Activated T-helper 2 cell treated with anti-CD3 and anti-CD28 coated beads, Interferon-gamma antibody, Interleukin-2, Interleukin-4, amounts not matched to agents 10 μg/mL and 5 μg/mL and 100 μg/mL, durations not matched to agents 14 hours and 24 hours and 36 hours (primary cell): ENCODE results near the gene NAXD. TPM values are rescaled to one million over a fixed set of nuclear protein-coding genes. Genes with fewer than 3 reads are reported as not detected.
"Not testable (repeated sequence)": the region's sequence is repeated elsewhere in the genome, so short reads cannot be mapped to it uniquely, and the experiment has no call there.

Experiments used
- DNase-seq: peaks from one replicate; pipeline ENCODE4 v3.0.0; 2021; ENCODE audit warnings: low spot score
- H3K27ac Mint-ChIP-seq: one replicate; pipeline ENCODE4 v1.8.0; 2021; ENCODE audit warnings: mixed read lengths
- H3K27me3 Mint-ChIP-seq: one replicate; pipeline ENCODE4 v1.8.0; 2021; ENCODE audit warnings: low read depth, mixed read lengths
- H3K36me3 Mint-ChIP-seq: one replicate; pipeline ENCODE4 v1.8.0; 2021; ENCODE audit warnings: low read depth, mixed read lengths
- H3K4me1 Mint-ChIP-seq: one replicate; pipeline ENCODE4 v1.8.0; 2021; ENCODE audit warnings: low read depth, mixed read lengths
- H3K4me3 Mint-ChIP-seq: one replicate; pipeline ENCODE4 v1.8.0; 2021; ENCODE audit warnings: low read depth, mild to moderate bottlenecking, moderate library complexity, mixed read lengths
- H3K9me3 Mint-ChIP-seq: one replicate; pipeline ENCODE4 v1.8.0; 2021; ENCODE audit warnings: mixed read lengths
- intact Hi-C: fragments of 100-400 bp; cut with micrococcal nuclease; formaldehyde crosslinking; loops from one replicate; pipeline ENCODE4 v1.15.1; 2023
- total RNA-seq: library from RNA; stranded (reverse); gene quantifications from 2 replicates; pipeline ENCODE4 v1.2.3, GENCODE V29; 2022

The NAXD gene
- total RNA-seq, 1 donor from 2014 or later: 21.7 TPM

DNA sequence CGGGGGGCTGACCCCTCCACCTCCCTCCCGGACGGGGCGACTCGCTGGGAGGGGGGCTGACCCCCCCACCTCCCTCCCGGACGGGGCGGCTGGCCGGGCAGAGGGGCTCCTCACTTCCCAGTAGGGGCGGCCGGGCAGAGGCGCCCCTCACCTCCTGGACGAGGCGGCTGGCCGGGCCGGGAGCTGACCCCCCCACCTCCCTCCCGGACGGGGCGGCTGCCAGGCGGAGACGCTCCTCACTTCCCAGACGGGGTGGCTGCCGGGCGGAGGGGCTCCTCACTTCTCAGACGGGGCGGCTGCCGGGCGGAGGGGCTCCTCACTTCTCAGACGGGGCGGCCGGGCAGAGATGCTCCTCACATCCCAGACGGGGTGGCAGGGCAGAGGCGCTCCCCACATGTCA, 9.1 kb upstream of the NAXD start:
- H3K4me1 Mint-ChIP-seq, H3K9me3 Mint-ChIP-seq, H3K4me3 Mint-ChIP-seq, DNase-seq, H3K27ac Mint-ChIP-seq, intact Hi-C loops, H3K36me3 Mint-ChIP-seq, H3K27me3 Mint-ChIP-seq: not testable (repeated sequence)

DNA sequence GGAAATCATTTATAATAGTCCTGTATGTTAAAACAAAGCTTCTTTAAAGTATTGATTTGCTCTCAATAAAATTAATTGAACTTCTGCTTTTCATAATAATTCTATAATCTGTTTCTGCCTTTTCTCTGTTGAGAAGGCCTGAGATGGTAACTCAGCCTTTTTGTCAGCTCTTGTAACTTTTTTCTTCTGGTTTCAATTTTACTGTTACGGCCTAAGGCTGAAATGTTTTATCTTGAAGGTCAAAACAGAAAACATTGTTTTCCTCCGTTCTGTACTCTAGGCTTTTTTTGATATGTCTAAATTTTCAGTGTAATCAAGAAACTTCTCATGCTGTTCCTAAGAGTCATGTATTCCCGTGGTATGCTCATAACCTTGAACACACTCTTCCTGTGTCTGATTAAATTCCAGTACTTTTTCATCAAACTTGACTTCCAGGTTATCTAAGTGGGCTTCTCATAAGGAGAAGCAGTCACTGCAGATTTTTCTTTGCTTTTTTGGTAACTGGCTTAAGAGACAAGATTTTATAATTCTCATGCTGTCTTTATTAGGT, 7.6 kb upstream of the NAXD start:
- Mint-ChIP-seq H3K27me3 (peaks cover 3% of the 10 kb centered on the region), H3K4me3 (no peak overlapping the region), H3K36me3 (no peaks in the 10 kb centered on the region), H3K27ac (no peak overlapping the region), H3K9me3 (no peaks in the 10 kb centered on the region), H3K4me1 (peaks cover 6% of the 10 kb centered on the region)
- DNase-seq: no peak
- intact Hi-C loops: no loop called here

DNA sequence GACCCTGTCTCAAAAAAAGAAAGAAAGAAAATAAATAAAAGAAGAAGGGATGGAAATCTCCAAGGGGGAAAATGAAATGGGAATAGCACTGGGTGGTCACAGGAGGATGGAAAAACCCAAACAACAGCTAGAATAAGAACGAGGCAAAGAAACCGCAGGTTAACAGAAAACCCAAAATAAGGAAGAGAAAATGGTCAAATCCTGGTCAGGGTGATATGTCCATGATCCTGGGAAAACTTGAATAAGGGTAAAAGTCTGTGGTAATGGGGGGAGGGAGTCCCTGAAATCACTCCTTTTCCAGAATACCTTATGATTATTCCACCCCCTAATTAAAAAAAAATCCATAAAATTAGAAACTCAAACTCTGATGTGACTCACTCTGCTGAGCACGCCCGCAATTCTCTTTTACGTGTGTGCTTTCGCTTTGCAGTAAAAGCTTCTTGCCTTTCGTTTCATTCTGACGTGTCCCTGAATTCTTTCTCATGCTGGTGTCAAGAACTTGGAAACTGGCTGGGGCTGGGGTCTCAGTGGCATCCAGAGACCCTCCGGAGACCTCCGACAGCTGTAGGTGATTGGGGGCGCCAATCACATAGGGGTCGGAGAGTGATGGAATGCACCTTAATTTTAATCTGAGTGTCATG, 4.3 kb upstream of the NAXD start:
- intact Hi-C loops: loop anchor here (10.0 kb wide), 1 partner anchor 826 kb away; the partner anchor contains the start of gene IRS2
- Mint-ChIP-seq H3K4me1 (peaks cover 8% of the 10 kb centered on the region), H3K36me3 (no peaks in the 10 kb centered on the region), H3K27me3 (no peaks in the 10 kb centered on the region), H3K4me3 (no peak overlapping the region), H3K27ac (no peak overlapping the region), H3K9me3 (no peaks in the 10 kb centered on the region)
- DNase-seq: no peak

DNA sequence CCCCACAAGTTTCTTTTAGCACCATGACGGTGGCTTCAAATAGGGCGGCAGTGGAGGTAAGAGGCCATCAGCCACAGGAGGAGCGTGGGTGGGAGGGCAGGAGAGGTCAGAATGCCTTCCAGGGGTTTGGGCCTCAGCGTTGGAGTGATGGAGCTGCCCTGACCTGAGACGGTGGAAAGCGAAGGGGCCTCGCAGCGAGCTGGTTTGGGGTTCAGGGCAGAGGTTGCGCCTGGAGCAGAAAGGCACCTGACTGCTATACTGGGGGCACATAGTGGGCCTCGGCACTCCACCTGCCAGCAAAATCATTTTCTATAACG, 382 bp upstream of the NAXD start:
- intact Hi-C loops: loop anchor here (1.0 to 10.0 kb wide), 3 partner anchors 54 to 830 kb away; partner anchors contain the start of genes ING1, IRS2 and RAB20
- Mint-ChIP-seq H3K36me3 (no peaks in the 10 kb centered on the region), H3K27ac (peak overlapping the region; percentile 95), H3K27me3 (no peaks in the 10 kb centered on the region), H3K4me1 (peaks cover 27% of the 10 kb centered on the region), H3K4me3 (peak overlapping the region; percentile 93), H3K9me3 (no peaks in the 10 kb centered on the region)
- no peak for DNase-seq

DNA sequence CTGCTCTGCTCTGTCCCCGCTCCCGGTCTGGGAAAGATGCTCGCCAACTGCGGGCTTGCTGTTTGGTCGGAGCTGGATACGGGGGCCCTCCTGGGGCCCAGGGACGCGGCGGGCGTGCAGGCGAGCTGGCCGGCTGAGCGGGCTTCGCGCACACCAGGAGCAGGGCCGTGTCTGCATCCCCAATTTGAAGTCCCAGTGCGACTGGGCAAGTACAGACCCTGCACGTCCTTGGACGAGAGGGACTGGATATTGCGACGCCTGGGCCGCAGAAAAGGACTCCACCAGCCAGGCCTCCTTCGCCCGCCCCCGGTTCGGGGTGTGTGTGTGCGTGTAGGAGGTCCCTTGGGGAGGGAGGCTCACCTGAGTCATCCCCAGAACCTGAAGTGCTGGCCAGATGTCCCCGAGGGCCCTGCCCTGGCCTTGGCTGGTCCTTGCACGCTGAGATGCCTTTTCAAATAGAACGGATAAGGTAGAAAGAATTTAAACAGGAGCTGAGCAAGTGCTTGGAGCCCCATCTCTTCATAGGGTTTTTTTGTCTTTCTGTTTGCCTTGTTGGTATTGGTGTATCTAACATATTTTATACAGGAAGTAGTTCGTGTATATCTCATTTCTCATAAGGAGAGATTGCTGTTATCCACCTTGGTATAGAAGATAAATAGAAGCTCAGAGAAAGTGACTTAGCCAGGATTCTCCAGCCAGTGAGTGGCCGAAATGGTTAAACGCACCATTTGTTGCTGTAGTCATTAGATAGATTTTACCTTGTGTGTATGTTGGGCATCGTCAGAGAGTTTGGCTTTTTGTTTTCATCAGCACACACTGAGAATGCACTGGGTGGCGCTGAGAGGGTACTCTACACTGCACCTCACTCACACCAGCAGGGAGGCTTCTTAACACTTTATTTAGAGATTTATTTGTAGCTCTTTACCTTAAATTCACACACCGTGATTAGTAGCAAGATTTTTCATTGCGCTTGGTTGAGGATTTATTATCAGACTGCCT, 1.1 kb downstream of the NAXD start:
- H3K4me1 Mint-ChIP-seq: peaks cover 23% of the 10 kb centered on the region
- intact Hi-C loops: loop anchor here (10.0 kb wide), 1 partner anchor 832 kb away; the partner anchor contains the start of gene IRS2

DNA sequence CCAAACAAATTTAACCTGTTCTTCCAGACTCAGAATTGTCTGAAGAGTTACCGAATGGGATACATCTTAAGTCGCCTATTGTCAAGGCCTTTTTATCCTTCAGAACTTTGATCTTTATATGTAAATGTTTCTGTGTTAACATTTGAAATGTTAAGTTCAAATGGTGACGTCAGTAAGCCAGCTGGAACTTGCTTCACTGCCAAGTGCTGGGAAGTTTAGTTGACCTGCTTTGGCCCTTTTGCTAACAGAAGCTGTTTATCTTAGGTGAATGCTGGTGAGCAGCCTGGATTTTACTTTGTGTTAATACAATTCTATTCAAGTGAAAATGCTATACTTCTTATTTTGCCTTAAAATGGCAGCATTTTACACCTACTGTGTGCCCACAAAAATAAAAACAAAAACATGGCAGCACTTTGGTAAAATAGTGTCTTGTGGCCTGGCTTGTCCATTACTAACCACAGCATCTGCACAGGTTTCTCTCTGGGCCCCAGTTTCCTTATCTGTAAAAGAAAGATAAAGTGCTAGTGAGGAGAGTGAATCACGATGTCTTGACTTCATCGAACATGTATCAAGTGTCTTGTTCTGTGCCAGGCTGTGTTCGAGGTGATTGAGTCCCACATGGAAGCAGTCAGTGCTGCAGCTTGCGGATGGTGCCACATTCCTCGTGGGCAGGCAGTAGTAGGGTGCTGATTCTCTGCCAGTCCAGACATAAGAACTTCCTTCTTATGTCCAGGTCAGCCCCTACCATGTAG, 2.2 kb downstream of the NAXD start:
- no peaks in the 10 kb centered on the region for H3K9me3 Mint-ChIP-seq
- intact Hi-C loops: loop anchor here (10.0 kb wide), 1 partner anchor 833 kb away; the partner anchor contains the start of gene IRS2
- no peaks in the 10 kb centered on the region for H3K27me3 Mint-ChIP-seq
- peaks cover 7% of the 10 kb centered on the region for H3K36me3 Mint-ChIP-seq
- DNase-seq: no peak
- no peak overlapping the region for H3K27ac Mint-ChIP-seq
- peaks cover 22% of the 10 kb centered on the region for H3K4me1 Mint-ChIP-seq
- H3K4me3 Mint-ChIP-seq: peak overlapping the region; percentile 45

More for the DNA sequence above, 1.1 kb downstream of the NAXD start:
- Mint-ChIP-seq H3K36me3 (no peaks in the 10 kb centered on the region), H3K27me3 (no peaks in the 10 kb centered on the region), H3K27ac (peak overlapping the region; percentile 50), H3K4me3 (peak overlapping the region; percentile 93), H3K9me3 (no peaks in the 10 kb centered on the region)
- peak; percentile 24 for DNase-seq

DNA sequence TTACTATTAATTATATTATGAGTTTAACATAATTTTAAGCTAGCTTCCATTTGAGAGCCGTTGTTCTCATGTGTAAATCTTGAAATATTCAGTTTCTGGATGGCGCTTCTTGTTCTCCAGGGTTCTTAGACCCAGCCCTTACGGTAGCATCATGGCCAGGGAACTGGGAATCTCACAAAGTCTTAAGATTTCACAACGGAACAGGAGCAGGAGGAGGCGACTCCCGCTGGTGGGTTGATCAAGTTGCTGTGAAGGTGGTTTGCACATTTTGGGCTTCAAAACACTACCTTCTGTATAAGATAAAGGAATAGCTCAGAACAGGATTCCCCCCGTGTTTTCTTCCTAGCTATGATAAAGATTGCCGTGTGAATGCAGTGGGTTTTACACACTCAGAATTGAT, 2.8 kb downstream of the NAXD start:
- Mint-ChIP-seq H3K4me3 (no peak overlapping the region), H3K9me3 (no peaks in the 10 kb centered on the region), H3K27me3 (no peaks in the 10 kb centered on the region), H3K4me1 (peaks cover 22% of the 10 kb centered on the region), H3K36me3 (peaks cover 13% of the 10 kb centered on the region), H3K27ac (no peak overlapping the region)
- intact Hi-C loops: loop anchor here (10.0 kb wide), 1 partner anchor 833 kb away; the partner anchor contains the start of gene IRS2
- no peak for DNase-seq

DNA sequence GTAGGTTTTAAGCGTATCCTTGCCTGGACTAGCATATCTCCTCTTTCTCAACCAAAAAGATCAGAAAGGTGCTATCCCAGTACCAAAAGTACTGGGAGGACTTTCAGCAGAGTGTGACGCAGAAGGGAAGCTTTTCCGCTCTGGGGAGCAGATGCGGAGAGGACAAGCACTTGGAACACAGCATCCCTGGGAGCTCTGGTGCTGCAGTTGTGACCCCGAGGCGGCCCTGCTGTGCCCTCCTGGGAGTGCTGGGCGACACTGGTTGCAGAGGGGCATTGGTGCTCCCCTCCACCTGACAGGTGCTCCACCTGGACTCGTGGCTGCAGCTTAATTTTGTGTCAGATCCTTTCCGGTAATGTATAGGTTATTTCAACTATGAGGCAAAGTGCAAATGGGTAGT, 3.4 kb downstream of the NAXD start:
- Mint-ChIP-seq H3K36me3 (peaks cover 16% of the 10 kb centered on the region), H3K9me3 (no peaks in the 10 kb centered on the region), H3K27me3 (no peaks in the 10 kb centered on the region), H3K4me1 (peaks cover 22% of the 10 kb centered on the region), H3K4me3 (no peak overlapping the region), H3K27ac (no peak overlapping the region)
- no peak for DNase-seq
- intact Hi-C loops: loop anchor here (10.0 kb wide), 1 partner anchor 834 kb away; the partner anchor contains the start of gene IRS2

DNA sequence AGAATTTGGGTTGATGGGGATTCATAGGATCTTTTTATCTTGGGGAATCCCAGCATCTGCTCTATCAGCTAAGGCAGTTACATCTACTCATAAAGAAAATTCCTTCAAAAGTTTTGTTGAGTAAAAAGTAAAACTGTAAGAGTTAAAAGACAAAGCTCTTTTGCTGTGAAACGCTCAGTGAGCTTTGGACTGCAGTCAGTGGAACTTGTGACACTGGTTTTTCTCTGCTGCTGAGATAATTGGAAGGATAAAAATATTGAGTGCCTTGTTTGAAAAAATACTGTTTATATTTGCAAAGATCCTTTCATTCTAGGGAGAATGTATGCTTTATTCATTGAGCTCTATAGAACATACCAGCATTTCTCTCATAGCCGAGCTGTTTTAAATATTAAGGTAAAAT, 5.3 kb downstream of the NAXD start:
- H3K4me1 Mint-ChIP-seq: peaks cover 21% of the 10 kb centered on the region
- no peak overlapping the region for H3K27ac Mint-ChIP-seq
- no peak for DNase-seq

DNA sequence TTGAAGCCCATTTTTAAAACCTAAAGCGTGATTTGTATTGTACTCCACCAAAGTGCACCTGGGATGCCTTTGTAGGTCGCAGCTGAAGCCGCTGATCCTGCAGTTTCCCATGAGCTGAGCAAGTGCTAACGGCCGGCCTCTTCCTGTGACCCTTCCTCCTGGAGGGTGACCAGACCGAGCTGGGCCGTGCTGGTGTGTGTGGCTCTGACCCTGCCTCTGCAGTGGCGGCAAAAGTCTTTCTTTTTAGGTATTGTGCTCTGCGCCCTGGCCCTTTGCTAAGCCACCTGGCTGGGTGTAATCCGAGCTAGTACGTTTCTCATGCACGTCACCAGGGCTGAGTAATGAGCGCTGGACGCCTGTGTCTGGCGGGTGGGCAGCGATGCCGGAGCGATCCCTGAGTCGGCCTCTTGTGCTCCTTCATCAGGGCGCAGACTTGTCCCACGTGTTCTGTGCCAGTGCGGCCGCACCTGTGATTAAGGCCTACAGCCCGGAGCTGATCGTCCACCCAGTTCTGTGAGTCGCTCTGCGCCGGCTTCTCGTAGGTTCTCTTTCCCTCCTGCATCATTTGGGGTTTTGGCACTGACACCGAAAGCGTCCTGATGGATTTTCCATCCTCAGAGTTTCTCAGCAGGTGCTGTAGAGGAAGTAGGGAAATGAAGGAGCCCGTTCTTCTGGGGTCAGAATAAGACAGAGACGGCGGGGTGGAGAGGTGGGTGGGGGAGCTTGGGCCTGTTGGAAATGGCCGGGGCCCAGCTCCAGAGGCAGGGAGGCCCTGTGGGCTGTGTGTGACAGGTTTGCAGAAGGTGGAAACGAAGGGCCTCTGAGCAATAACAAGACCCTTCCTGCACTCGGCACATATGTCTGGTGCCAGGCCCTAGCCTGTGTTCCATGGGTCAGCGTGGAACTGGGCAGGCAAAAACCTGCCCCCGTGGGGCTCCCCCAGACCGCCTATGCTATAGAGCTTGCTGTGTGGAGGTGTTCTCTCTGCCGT, 9.7 kb downstream of the NAXD start:
- no peak overlapping the region for H3K27ac Mint-ChIP-seq
- no peak overlapping the region for H3K4me3 Mint-ChIP-seq
- no peaks in the 10 kb centered on the region for H3K27me3 Mint-ChIP-seq
- no peaks in the 10 kb centered on the region for H3K9me3 Mint-ChIP-seq
- intact Hi-C loops: no loop called here
- no peak for DNase-seq
- H3K36me3 Mint-ChIP-seq: peaks cover 42% of the 10 kb centered on the region
- peaks cover 15% of the 10 kb centered on the region for H3K4me1 Mint-ChIP-seq

More for the DNA sequence above, 5.3 kb downstream of the NAXD start:
- H3K9me3 Mint-ChIP-seq: no peaks in the 10 kb centered on the region
- no peaks in the 10 kb centered on the region for H3K27me3 Mint-ChIP-seq
- intact Hi-C loops: no loop called here
- no peak overlapping the region for H3K4me3 Mint-ChIP-seq
- H3K36me3 Mint-ChIP-seq: peaks cover 18% of the 10 kb centered on the region

DNA sequence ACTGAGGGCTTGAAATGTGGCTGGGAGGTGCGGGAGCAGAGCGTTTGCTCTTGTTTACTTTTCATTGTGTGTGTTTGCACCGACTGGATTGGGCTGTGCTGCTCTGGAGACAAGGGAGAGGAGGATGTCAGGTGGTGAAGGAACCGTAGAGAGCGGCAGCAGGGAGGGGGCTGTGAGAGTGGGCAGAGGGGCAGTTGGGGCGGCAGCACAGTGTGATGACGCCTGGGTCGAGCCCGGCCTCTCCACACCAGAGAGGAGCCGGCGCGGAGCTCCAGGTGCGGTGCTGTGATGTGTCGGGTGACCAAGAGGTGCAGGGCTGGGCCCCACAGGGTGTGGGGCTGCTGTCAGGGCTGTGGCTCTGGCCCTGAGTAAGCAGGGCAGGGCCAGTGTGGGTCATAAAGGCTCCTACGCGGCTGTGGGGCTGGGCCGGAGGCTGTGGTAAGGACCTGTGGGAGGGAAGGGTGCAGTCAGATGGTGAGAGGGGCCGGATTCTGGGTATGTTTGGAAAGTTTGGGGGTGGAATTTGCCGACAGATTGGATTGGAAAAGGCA, 10.5 kb downstream of the NAXD start:
- intact Hi-C loops: no loop called here
- H3K4me3 Mint-ChIP-seq: no peak overlapping the region
- peaks cover 42% of the 10 kb centered on the region for H3K36me3 Mint-ChIP-seq
- DNase-seq: no peak
- H3K4me1 Mint-ChIP-seq: peaks cover 15% of the 10 kb centered on the region
- no peaks in the 10 kb centered on the region for H3K9me3 Mint-ChIP-seq
- H3K27me3 Mint-ChIP-seq: no peaks in the 10 kb centered on the region
- H3K27ac Mint-ChIP-seq: no peak overlapping the region
